HG03039 (cell line): ENCODE data around the gene MEIOSIN.
"Not testable (repeated sequence)": the region's sequence is repeated elsewhere in the genome, so short reads cannot be mapped to it uniquely, and the experiment has no call there.

Source experiments
- ATAC-seq: cut with Tn5 transposase; IDR thresholded peaks from one replicate; pipeline ENCODE4 v1.9.1; 2021; ENCODE audit warnings: mild to moderate bottlenecking, moderate library complexity; ENCODE audit not compliant: unreplicated experiment

Gene MEIOSIN

DNA sequence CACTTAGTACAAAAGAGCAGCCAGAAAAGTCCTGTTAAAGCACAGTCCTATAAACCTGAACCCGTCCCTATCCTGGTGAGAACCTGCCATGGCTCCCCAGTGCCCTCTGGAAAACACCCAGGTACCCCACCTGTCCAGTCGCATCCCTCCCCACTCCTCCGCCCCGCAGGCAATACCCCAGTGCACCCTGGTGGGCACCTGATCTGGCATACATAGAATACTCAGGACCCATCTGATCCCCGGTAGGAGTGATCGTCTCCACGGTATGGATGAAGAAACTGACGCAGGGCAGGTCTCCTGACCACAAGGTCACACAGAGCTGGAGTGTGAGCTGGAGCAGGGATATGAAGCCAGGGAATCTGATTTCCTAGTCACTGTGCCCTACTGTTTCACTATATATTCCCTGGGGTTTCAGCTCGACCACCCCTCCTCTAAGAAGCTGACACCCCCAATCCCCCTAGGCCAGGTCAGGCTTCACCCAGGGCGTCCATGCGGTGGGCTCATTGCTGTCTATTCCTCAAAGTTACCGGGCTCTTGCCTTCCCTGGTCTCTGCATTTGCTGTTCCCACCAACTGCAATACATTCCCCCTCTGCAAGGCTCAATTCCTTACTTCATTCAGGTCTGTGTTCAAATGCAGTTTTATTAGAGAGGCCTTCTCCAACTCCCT lies 15.1 kb upstream of the MEIOSIN start:
- no peak for ATAC-seq

DNA sequence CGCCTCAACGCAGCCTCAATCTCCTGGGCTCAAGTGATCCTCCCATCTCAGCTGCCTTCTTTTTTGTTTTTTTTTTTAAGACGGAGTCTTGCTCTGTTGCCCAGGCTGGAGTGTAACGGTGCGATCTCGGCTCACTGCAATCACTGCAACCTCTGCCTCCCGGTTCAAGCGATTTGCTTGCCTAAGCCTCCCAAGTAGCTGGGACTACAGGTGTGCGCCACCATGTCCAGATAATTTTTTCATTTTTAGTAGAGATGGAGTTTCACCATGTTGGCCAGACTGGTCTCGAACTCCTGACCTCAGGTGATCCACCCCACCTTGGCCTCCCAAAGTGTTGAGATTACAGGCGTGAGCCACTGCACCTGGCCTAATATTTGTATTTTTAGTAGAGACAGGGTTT lies 13.2 kb upstream of the MEIOSIN start:
- ATAC-seq: not testable (repeated sequence)

DNA sequence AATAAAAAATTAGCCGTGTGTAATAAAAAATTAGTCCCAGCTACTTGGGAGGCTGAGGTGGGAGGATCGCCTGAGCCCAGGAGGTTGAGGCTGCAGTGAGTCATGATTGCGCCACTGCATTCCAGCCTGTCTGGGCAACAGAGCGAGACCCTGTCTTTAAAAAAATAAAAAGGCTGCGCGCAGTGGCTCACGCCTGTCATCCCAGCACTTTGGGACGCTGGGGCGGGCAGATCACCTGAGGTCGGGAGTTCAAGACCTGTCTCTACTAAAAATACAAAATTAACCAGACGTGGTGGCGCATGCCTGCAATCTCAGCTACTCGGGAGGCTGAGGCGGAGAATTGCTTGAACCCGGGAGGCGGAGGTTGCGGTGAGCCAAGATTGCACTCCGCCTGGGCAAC lies 4.6 kb upstream of the MEIOSIN start:
- not testable (repeated sequence) for ATAC-seq

DNA sequence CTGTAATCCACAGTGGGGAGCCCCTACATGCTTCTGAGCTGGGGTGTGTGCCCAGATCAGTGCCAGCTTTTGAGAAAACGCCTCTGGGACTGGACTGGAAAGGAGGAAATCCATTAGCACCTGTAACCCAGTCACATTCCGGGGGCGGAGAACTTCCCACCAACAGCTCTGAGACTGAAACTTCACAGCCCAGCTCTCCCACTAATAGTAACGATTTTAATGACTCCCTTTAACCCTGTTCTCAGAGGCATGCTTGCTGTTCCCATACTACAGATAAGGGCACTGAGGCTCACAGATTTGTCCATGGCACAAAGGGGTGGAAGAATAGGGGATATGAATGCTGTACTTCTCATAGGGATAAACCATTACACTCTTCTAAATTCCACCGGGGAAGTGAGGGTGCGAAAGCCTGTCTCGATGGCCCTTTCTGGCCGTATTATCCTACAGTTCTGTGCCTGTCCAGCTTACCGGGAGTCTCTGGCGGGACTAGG lies 3.4 kb upstream of the MEIOSIN start:
- ATAC-seq: no peak

DNA sequence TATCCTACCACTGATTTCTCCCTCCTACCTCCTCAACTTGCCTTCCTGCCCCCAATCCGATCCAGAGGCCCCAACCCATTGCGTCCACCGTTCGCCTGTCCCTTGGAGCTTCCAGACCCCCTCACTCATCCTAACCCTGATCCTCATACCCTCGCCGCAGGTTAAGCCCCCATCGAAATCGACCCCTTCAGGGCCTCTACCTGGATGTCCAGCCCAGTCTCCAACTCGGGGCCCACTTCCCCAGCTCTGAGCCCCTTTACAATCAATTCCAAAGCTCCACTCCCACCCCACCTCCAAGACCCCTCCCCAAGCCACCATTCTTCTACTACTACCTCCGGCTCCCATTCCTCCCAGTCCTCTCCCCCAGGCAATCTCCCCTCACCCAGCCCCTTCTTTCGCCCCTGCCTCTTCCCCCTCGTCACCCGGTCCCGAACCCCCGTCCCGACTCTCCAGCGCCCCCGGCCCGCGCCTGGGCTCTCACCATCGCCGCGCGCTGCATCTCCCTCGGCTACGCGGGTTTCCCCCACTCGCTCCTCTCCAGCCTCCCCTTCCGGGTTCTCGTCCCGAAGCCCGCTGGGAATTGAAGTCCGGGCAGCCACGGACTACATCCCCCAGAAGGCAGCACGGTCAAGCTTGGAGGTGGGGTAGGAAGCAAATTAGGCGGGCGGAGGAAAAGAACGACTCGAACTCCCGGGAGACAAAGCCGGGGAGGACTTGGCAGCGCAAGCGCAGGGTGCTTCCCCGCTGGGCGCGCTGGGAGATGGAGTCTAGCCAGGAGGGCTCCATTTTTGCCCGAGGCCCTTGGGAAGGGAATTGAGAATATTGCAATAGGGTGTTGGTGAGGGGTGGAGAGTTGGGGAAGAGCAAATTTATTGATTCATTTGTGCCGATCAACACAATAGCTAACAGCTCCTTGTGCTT lies 2.6 kb upstream of the MEIOSIN start, which contains the start of gene FBXO46:
Gene FBXO46 (minus strand): TSS at position 529 of the 921 bp plus-strand sequence. CDS start 17,401 bp downstream, outside the sequence.
- ATAC-seq: peak; percentile 86

DNA sequence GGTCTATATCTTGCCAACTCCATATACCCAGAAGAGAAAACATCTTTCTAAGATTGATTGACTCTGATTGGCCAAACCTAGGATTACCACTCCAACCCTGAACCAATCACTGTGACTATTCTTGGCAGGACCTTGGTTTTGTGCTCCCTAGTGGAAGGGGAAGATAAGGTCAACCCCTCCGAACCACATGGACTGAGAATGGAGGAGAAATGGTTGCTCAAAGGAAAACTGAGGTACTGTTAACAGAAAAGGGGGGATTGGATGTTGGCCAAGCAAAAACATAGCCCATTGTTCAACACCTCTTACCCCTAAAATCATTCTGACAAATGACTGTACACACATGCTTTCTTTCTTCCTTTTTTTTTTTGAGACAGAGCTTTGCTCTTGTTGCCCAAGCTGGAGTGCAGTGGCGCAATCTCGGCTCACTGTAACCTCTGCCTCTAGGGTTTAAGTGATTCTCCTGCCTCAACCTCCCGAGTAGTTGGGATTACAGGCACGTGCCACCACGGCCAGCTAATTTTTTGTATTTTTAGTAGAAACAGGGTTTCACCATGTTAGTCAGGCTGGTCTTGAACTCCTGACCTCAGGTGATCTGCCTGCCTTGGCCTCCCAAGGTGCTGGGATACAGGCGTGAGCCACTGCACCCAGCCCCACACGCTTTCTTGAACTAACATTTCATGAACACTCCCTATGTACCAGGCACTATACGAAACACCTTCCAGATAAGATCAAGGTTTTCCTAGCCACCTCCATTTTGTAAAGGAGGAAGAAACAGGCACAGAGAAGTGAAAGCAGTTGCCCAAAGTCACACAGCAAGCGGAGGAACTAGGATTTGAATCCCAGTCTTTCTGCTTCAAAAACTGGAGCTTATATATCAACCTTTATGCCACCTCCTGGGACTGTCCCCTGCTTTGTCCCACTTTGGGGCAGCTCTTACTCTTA lies 6.5 kb downstream of the MEIOSIN start:
- no peak for ATAC-seq

DNA sequence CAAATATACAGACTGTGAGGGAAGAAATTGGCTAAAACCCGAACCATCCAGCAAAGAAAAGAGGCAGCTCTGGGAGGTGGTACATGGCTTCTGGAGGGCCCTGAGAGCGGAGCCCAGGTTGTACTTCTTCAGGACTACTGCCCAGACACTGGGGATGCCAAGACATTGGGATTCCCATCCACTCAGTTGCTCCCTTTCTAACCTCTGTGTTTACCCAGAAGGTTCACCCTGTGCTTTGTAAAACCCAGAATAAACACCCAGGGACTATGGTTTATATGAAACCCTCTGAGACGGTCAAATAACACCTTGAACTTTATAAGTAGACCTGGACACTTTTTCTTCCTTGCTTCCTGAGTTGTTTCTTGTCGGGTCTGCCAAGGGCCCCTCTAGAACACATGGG lies 9.7 kb downstream of the MEIOSIN start:
- ATAC-seq: no peak

DNA sequence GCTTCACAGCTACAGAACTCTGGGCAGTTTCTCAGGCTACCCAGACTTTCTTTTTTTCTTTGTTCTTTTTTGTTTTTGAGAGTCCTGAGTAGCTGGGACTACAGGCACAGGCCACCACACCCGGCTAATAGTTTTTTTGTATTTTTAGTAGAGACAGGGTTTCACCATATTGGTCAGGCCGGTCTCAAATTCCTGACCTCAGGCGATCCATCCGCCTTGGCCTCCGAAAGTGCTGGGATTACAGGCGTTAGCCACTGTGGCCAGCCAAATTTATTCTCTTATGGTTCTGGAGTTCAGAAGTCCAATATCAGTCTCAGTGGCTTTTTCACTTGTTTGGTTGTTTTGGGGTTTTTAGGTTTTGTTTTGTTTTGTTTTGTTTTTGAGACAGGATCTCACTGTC lies 12.4 kb downstream of the MEIOSIN start:
- ATAC-seq: no peak

DNA sequence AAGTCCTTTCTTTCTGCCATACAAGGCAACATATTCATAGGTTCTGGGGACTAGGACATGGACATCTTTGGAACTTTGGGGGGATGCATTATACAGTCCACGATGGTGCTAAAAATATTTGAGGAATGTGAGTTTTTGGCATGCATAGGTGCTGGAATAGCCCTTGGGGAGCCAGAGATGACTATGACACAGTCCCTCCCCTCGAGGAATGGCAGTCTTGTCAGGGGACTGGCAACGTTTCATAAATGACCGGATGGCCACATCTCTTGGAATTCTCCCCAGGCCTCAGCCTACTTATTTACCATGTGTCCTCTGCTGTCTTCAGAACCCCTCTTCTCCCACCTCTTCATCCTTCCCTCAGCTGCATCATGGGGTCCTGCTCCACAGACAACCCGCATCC lies 13.6 kb downstream of the MEIOSIN start:
- no peak for ATAC-seq

DNA sequence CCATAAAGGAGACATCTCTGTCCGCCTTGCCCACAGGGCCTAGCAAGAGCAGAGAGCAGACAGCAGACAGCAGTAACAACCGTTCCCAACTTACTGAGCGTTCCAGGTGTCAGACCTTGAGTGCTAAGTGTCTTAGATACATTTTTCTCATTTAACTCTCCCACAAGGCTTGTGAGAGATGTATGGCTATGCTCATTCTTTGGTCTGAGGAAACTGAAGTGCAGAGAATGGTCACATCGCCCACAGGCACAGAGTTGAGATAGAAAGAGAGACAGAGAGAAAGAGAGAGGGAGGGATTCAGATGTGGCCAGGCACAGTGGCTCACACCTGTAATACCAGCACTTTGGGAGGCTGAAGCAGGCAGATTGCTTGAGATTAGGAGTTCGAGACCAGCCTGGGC lies 14.3 kb downstream of the MEIOSIN start:
- ATAC-seq: no peak

DNA sequence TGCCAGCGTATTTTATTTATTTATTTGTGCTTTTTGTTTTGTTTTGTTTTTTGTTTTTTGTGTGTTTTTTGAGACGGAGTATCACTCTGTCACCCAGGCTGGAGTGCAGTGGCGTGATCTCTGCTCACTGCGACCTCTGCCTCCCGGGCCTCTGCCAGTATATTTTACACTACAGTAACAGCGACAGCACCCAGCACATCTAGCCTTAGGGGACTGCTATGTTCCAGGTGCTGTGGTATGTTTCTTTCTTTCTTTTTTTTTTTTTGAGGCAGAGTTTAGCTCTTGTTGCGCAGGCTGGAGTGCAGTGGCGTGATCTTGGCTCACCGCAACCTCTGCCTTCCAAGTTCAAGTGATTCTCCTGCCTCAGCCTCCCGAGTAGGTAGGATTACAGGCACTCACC lies 18.2 kb downstream of the MEIOSIN start:
- not testable (repeated sequence) for ATAC-seq

DNA sequence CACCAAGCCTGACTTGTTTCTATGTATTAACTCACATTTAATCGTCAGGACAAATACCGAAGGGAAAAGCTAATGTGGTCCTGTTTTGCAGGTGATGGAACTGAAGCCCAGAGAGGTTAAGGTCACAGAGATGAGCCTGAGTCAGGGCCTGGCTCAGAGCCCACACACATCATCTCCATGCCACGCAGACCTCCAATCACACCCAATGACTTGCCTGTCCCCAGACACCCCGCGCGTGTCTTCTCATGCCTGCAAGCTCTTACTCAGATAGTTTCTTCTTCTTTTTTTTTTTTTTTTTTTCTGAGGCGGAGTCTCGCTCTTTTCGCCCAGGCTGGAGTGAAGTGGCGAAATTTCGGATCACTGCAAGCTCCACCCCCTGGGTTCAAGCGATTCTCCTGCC lies 19.4 kb downstream of the MEIOSIN start:
- no peak for ATAC-seq

DNA sequence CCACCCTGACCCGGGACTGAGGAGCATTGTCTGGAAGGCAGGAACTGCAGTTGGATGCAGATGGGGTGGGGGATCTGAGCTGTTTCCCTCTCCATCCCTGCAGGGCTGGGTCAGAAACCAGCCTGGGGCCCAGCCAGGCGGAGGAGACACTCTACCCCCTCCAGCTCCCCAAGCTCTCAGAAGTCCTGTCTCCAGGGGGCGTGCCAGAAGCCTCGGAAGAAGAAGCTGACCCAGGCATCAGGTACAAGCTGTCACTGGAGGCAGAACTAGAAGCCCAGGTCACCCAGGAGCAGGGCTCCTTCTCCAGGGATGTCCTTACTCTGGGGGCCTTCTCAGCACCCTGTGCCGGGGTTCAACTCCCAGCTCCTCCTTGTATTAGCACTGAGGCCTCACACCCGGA lies 20.3 kb downstream of the MEIOSIN start:
- no peak for ATAC-seq

DNA sequence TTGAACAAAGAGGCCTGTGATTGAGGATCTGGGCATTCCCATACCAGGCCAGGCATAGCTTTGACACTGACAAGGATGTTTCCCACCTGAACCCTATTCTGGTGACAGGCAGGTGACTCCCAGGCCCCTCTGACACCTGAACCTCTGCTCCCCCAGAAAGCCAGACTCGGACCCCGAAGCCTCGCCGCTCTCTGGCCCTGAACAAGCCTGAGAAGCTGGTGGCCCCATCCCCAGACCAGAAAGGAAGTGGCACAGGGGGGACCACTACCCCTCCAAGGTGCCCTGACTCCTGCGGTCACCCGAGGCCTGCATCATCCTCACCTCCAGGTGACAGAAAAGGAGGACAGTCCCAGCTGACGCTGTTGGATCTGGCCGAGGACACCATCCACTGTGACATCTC lies 21.1 kb downstream of the MEIOSIN start:
- no peak for ATAC-seq

DNA sequence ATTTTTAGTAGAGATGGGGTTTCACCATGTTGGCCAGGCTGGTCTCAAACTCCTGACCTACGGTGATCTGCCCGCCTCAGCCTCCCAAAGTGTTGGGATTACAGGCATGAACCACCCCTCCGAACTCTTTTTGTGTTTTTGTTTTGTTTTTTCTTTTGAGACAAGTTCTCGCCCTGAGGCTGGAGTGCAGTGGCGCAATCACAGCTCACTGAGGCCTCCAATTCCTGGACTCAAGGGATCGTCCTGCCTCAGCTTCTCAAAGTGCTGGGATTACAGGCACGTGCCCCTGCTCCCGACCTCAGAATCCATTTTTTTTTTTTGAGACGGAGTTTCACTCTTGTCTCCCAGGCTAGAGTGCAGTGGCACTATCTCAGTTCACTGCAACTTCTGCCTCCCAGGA lies 24.5 kb downstream of the MEIOSIN start:
- no peak for ATAC-seq

DNA sequence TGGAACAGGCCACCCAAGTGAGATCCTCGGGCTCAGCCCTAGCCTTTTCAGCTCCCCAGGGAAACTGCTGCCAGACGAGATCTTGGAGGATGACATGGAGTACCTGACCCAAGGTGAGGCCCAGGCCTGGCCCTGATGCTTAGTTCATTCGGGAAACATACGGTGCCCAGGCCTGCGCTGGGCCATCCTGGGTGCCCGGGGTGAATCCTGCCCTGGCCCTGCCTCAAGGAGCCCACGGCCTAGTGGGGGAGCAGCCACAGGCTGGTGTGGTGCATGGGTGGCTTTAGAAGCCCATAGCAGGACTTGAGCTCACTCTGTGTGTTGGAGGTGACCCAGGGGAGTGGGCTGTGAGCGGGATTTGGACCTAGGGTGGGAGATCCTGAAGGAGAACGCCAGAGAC lies 25.7 kb downstream of the MEIOSIN start:
- no peak for ATAC-seq

DNA sequence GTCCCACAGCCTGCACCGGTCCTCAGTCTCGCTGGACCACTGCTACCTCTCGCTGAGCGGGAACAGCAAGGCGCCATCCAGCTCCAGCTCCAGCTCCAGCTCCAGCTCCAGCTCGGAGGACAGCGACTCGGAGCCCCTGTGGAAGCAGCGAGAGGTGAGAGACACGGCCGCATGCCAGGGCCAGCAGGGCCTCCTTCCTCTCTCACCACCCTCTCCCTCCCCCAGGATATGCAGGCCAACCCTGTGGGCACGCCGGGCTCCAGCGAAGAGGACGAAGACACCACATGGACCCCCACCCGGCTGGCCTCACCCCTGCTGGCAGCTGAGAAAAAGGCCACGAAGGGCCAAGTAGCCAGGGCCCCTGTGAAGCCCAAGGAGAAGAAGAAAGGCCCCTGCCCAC lies 28.5 kb downstream of the MEIOSIN start:
- no peak for ATAC-seq

DNA sequence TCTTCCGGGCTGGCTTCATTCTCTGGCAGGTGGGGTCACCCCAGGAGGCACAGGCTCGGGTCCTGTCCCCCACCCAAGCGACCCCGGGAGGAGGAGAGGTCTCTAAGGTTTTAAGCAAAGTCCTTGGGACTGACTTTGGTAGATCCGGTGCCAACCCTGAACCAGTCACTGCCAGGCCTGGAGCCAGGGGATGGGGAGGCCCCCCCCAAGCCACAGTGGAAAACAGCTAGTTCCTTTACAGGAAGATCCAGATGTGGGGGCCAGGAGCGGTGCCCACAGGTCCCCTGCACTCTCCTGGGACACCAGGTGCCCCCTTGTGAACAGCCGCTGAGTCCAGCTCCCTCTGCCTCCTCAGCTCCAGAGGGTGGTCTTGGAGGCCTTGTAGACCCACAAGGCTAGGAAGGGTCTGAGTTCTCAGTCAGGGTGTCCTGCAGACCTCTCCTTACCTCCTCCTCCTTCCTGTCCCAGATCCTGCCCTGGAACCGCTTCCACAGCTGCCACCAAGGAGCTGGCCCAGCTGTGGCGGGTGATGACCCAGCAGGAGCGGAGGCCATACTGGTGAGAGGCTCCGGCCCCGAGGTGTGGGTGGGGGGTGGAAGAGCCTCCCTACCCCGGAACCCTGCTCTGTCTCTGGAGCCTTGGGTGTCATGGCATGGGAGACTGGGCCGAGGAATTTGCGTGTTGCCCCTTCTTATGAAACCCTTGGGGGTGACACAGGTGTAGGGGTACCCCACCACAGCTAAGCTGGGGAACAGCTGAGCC lies 29.8 kb downstream of the MEIOSIN start:
- no peak for ATAC-seq

DNA sequence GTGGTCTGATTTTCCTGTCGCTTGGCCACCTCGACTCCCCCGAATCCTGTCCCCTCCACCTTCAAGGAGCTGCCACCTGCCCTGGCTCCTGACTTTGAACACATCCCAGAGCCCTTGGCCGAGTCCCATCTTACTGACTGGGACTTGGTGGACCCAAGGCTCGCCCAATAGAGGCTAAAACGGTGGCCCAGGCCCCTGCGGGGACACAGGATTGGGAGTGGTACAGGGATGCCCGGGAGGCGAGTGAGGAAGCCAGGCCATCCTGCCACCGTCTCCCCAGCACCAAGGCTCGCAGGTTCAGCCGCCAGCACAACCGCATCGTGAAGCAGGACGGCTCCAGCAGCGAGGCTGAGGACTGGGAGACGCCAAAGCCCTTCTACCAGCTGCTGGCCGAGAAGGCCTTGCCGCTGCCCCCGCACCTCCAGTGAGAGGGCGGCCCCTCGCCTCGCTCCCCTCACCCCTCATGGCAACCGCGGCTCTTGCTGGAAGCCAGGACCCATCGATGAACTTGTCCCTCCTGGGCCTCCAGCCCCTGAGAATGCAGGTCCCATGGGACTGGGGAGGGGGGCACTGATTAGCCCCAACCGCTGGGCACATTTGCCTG lies 30.6 kb downstream of the MEIOSIN start:
- ATAC-seq: no peak

DNA sequence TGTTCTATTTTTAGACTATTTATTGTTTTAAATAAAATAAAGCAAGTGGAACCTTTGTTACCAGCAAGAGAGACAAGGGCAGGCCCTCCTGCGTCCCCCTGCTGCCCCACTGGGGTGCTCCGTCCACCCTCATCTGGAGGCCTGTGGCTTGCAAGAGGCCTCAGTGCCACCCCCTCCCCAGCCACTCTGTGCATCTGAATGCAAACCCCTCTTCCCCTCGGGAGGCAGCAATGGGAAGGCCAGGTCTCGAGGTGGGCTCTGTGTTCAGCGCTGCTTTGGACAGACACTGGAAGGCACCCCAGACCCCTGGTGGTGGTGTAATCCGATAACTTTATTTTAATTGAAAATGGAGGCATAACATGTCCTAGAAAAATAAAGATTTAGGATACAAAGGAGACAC lies 31.2 kb downstream of the MEIOSIN start:
- ATAC-seq: no peak
